Measurements from ENCODE around the gene KXD1.

DNA sequence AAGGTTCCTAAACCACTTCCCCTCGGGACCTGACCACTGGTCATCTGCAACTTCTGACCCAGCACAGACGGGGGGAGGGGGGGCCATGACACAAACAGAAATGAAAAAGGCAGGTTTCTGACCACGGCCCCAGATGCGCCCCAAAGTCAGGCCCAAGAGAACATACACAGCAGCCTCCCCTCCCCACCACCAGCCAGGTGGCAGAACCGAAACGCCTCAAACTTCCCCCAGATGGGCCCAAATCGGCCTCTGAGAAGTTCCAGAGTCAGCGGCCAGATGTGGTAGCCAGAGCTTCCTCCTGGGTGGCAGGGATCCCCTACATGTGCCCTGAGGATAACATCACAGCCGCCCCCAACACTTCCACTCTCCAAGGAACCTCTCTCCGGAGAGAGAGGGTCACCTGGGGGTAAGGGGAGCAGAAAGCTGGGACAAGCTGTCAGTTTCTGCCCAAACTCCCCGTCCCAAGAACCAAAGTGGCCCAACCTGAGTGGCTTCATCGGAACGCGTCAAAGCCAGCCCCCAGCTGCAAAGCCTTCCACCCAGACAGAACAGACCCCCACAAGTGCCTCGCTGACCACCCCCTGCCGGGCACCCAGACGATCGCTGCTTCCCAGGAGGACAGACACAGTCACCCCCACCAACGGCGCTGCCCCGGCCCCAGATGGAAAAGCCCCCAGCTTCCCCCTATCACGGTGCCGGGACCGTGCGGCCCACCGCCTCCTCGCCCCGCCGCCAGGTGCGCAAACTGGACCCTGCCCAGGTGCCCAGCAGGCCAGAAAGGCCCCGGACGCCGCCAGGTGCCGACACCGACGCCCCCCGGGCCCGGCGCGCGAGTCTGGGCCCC is 36.6 kb upstream of the KXD1 start:
- TF ChIP-seq POLR2A (IDR thresholded peaks at IDR 0.05; ENCODE audit: low read length) (peak; percentile 20), GATA1 (IDR thresholded peaks at IDR 0.05; ENCODE audit: low read depth, low read length) (no peak)
